HepG2 (cell line): ENCODE results near the gene RHBDL1. TPM values are rescaled to one million over a fixed set of nuclear protein-coding genes. Genes with fewer than 3 reads are reported as not detected.

Experiments used
- ATM ChIP-seq: fragments of 450-650 bp; IDR thresholded peaks from 2 replicates; pipeline ENCODE4 v1.7.1; 2017; ENCODE audit warnings: mild to moderate bottlenecking, borderline replicate concordance
- CAMTA2 ChIP-seq: sonication (generic); formaldehyde crosslinking; IDR thresholded peaks from 2 replicates; pipeline ENCODE4 v1.4.0; 2020; ENCODE audit warnings: mild to moderate bottlenecking, missing genetic modification reagents, borderline replicate concordance
- CBX1 ChIP-seq: IDR thresholded peaks from one replicate; pipeline ENCODE4 v1.6.1; 2016; ENCODE audit warnings: antibody characterized with exemption, low read depth
- FOXA1 ChIP-seq, 2 experiments: fragments of 450-650 bp in 1 of 2; sonication (generic) in 1 of 2; formaldehyde crosslinking in 1 of 2; IDR thresholded peaks; 2 replicates each; pipeline versions ENCODE4 v1.4.0 to v1.6.1; 2016 to 2020; ENCODE audit warnings: missing genetic modification reagents in 1 of 2
- ISL2 ChIP-seq: sonication (generic); formaldehyde crosslinking; IDR thresholded peaks from 2 replicates; pipeline ENCODE4 v1.5.0; 2020; ENCODE audit warnings: missing genetic modification reagents
- MAFG ChIP-seq: sonication (generic); formaldehyde crosslinking; IDR thresholded peaks from 2 replicates; pipeline ENCODE4 v1.5.1; 2020; ENCODE audit warnings: mild to moderate bottlenecking, missing genetic modification reagents
- NR3C1 ChIP-seq: sonication (generic); formaldehyde crosslinking; IDR thresholded peaks from 2 replicates; pipeline ENCODE4 v1.4.0; 2020; ENCODE audit warnings: missing genetic modification reagents
- POLR2A ChIP-seq, 2 experiments: IDR thresholded peaks; 2 replicates each; pipeline ENCODE4 v1.6.1; 2011; ENCODE audit warnings: low read depth in 2 of 2, low read length in 2 of 2, mild to moderate bottlenecking in 1 of 2, moderate library complexity in 1 of 2; ENCODE audit not compliant: insufficient read depth in 1 of 2
- ZBTB7A ChIP-seq: sonication (generic); formaldehyde crosslinking; IDR thresholded peaks from 2 replicates; pipeline ENCODE4 v1.8.0; 2022; ENCODE audit warnings: mild to moderate bottlenecking, missing genetic modification reagents
- ZBTB7B ChIP-seq: sonication (generic); formaldehyde crosslinking; IDR thresholded peaks from 2 replicates; pipeline ENCODE4 v1.4.0; 2020; ENCODE audit warnings: missing genetic modification reagents
- ZNF143 ChIP-seq: sonication (generic); formaldehyde crosslinking; IDR thresholded peaks from 2 replicates; pipeline ENCODE4 v1.4.0; 2020; ENCODE audit warnings: missing genetic modification reagents
- ZNF333 ChIP-seq: sonication (generic); formaldehyde crosslinking; IDR thresholded peaks from 2 replicates; pipeline ENCODE4 v1.4.0; 2020; ENCODE audit warnings: mild to moderate bottlenecking, missing genetic modification reagents, borderline replicate concordance
- ZNF446 ChIP-seq: sonication (generic); formaldehyde crosslinking; IDR thresholded peaks from 2 replicates; pipeline ENCODE4 v1.5.0; 2020; ENCODE audit warnings: mild to moderate bottlenecking, missing genetic modification reagents
- ZNF615 ChIP-seq: sonication (generic); formaldehyde crosslinking; IDR thresholded peaks from 2 replicates; pipeline ENCODE4 v1.5.0; 2020; ENCODE audit warnings: mild to moderate bottlenecking, missing genetic modification reagents, borderline replicate concordance
- ZNF773 ChIP-seq: sonication (generic); formaldehyde crosslinking; IDR thresholded peaks from 2 replicates; pipeline ENCODE4 v1.4.0; 2020; ENCODE audit warnings: missing genetic modification reagents, borderline replicate concordance
- polyA plus RNA-seq, 8 experiments: library from polyadenylated mRNA; depleted of rRNA in 3 of 8; stranded (reverse) in 7 of 8; unstranded in 1 of 8; fragments of >200 nt; fragmentation: Illumina TruSeq in 4 of 8; extraction: Trizol in 4 of 8; gene quantifications; 2 replicates each; pipeline versions ENCODE4 v1.2.1 to v1.2.3, GENCODE V29; 2011 to 2016; ENCODE audit warnings: low read depth in 4 of 8, missing spikeins in 1 of 8, mixed read lengths in 1 of 8; ENCODE audit not compliant: insufficient read depth in 1 of 8
- total RNA-seq, 5 experiments: library from RNA; depleted of rRNA; stranded (reverse); fragments of >200 nt; fragmentation: Illumina TruSeq; extraction: Trizol; gene quantifications; 2 replicates each; pipeline ENCODE4 v1.2.3, GENCODE V29; 2016; ENCODE audit warnings: low read depth in 1 of 5
- TF ChIP-seq, protein P1 (sequence below): sonication (generic); formaldehyde crosslinking; IDR thresholded peaks from 2 replicates; pipeline ENCODE4 v1.4.0; 2020; ENCODE audit warnings: mild to moderate bottlenecking, missing genetic modification reagents, borderline replicate concordance
- TF ChIP-seq, protein P2 (sequence below): sonication (generic); formaldehyde crosslinking; IDR thresholded peaks from 2 replicates; pipeline ENCODE4 v1.4.0; 2020; ENCODE audit warnings: missing genetic modification reagents, low read depth, mild to moderate bottlenecking, borderline replicate concordance
- TF ChIP-seq, protein P3 (sequence below): sonication (generic); formaldehyde crosslinking; IDR thresholded peaks from 2 replicates; pipeline ENCODE4 v1.8.1; 2023; ENCODE audit warnings: mild to moderate bottlenecking, moderate library complexity, missing genetic modification reagents
- TF ChIP-seq, protein P4 (sequence below): sonication (generic); formaldehyde crosslinking; IDR thresholded peaks from 2 replicates; pipeline ENCODE4 v1.4.0; 2020; ENCODE audit warnings: mild to moderate bottlenecking, missing genetic modification reagents
- TF ChIP-seq, protein P5 (sequence below): sonication (generic); formaldehyde crosslinking; IDR thresholded peaks from 2 replicates; pipeline ENCODE4 v1.4.0; 2020; ENCODE audit warnings: missing genetic modification reagents

The RHBDL1 gene
- total and polyA plus RNA-seq, 2 of the 13 experiments (the other 11 are each of a cell fraction or from before 2014, with no cell fraction given), result 1.8 to 3.8 TPM

DNA sequence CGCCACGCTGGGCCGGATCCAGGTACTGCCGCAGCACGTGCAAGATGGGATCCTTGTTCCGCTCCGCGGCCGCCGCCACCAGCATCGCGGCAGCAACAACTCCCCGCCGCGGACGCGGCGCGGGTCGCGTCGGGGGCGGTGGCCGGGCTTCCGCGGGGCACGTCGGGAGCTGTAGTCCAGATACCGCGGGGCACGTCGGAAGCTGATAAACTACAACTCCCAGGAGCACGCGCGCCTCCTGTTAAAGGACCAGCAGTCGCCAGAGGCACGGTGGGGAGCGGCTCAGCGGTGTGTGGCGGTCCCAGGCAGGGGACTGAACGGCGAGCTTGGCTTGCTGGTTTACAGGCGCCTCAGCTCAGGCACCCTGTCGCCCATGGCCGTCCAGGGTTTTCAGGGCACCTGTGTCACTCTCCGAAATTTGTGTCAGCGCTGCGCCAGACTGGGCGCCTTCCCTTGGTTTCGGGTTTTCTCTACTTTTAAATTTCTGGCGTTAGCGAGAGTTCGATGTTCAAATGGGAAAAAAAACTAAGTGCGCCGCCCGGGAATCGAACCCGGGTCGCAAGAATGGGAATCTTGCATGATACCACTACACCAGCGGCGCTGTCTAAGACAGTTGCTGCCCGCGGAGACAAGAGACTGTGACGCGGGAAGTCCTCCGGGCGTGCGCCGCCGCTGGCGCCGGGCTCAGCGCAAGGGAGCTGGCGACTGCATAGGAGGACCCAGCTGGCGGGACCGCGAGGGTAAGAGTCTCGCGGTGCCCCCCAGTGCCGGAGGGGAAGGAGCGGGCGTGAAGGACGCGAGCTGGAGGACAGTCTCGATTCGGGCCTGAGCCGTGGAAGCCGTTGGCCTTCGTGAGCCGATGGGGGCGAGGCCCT lies 39.0 kb upstream of the RHBDL1 start, which contains the start of gene METTL26 (continued):
- TF ChIP-seq NR3C1 (no peak), FOXA1 (IDR thresholded peaks at IDR 0.05) (no peak), FOXA1 (CRISPR knock-in tag; IDR thresholded peaks at IDR 0.05) (no peak), POLR2A (IDR thresholded peaks at IDR 0.05; ENCODE audit: insufficient read depth in 1 of 2, low read depth in 2 of 2, low read length in 2 of 2) (peak; percentile 72 to 95), ZNF333 (CRISPR knock-in tag) (peak; percentile 75; the same call in 1 of the 2 replicates), MAFG (CRISPR knock-in tag) (no peak), ZNF446 (CRISPR knock-in tag) (peak; percentile 86; the same call in 1 of the 2 replicates), ISL2 (CRISPR knock-in tag) (no peak), ZBTB7B (CRISPR knock-in tag) (no peak), ZBTB7A (peak; percentile 74; the same call in 1 of the 2 replicates), ZNF773 (CRISPR knock-in tag) (no peak), ATM (no peak), ZNF143 (CRISPR knock-in tag) (peak; percentile 99), CBX1 (peak; percentile 57), CAMTA2 (CRISPR knock-in tag) (0 out of 2 replicates have a peak, but pooled peaks have one; percentile 73), ZNF615 (CRISPR knock-in tag) (peak; percentile 89; the same call in 1 of the 2 replicates)
- TF ChIP-seq, protein P1, sequence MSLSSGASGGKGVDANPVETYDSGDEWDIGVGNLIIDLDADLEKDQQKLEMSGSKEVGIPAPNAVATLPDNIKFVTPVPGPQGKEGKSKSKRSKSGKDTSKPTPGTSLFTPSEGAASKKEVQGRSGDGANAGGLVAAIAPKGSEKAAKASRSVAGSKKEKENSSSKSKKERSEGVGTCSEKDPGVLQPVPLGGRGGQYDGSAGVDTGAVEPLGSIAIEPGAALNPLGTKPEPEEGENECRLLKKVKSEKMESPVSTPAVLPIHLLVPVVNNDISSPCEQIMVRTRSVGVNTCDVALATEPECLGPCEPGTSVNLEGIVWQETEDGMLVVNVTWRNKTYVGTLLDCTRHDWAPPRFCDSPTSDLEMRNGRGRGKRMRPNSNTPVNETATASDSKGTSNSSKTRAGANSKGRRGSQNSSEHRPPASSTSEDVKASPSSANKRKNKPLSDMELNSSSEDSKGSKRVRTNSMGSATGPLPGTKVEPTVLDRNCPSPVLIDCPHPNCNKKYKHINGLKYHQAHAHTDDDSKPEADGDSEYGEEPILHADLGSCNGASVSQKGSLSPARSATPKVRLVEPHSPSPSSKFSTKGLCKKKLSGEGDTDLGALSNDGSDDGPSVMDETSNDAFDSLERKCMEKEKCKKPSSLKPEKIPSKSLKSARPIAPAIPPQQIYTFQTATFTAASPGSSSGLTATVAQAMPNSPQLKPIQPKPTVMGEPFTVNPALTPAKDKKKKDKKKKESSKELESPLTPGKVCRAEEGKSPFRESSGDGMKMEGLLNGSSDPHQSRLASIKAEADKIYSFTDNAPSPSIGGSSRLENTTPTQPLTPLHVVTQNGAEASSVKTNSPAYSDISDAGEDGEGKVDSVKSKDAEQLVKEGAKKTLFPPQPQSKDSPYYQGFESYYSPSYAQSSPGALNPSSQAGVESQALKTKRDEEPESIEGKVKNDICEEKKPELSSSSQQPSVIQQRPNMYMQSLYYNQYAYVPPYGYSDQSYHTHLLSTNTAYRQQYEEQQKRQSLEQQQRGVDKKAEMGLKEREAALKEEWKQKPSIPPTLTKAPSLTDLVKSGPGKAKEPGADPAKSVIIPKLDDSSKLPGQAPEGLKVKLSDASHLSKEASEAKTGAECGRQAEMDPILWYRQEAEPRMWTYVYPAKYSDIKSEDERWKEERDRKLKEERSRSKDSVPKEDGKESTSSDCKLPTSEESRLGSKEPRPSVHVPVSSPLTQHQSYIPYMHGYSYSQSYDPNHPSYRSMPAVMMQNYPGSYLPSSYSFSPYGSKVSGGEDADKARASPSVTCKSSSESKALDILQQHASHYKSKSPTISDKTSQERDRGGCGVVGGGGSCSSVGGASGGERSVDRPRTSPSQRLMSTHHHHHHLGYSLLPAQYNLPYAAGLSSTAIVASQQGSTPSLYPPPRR (CRISPR knock-in tag), result no peak
- TF ChIP-seq, protein P2, sequence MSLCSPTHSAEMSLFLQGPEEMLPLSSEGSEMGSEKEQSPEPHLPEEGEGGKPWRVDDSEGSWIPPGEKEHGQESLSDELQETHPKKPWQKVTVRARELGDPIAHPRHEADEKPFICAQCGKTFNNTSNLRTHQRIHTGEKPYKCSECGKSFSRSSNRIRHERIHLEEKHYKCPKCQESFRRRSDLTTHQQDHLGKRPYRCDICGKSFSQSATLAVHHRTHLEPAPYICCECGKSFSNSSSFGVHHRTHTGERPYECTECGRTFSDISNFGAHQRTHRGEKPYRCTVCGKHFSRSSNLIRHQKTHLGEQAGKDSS, result no peak; the same call in 1 of the 2 replicates
- TF ChIP-seq, protein P3, sequence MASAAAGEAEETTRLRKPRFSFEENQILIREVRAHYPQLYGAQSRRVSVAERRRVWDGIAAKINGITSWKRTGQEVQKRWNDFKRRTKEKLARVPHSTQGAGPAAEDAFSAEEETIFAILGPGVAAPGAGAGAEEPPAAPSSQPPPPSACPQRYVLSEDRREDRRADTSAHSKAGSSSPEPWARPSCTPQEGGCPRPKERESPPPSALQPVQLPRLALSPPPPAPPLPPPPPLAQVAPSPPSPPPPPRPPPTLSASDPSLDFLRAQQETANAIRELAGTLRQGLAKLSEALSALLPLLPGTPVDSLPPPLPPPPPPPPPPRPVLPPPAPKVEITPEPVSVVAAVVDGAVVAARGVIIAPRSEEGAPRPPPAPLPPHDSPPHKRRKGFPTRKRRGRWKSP (CRISPR knock-in tag), result no peak; the same call in none of the 2 replicates
- TF ChIP-seq, protein P4, sequence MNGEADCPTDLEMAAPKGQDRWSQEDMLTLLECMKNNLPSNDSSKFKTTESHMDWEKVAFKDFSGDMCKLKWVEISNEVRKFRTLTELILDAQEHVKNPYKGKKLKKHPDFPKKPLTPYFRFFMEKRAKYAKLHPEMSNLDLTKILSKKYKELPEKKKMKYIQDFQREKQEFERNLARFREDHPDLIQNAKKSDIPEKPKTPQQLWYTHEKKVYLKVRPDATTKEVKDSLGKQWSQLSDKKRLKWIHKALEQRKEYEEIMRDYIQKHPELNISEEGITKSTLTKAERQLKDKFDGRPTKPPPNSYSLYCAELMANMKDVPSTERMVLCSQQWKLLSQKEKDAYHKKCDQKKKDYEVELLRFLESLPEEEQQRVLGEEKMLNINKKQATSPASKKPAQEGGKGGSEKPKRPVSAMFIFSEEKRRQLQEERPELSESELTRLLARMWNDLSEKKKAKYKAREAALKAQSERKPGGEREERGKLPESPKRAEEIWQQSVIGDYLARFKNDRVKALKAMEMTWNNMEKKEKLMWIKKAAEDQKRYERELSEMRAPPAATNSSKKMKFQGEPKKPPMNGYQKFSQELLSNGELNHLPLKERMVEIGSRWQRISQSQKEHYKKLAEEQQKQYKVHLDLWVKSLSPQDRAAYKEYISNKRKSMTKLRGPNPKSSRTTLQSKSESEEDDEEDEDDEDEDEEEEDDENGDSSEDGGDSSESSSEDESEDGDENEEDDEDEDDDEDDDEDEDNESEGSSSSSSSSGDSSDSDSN (CRISPR knock-in tag), result peak; percentile 65
- TF ChIP-seq, protein P5, sequence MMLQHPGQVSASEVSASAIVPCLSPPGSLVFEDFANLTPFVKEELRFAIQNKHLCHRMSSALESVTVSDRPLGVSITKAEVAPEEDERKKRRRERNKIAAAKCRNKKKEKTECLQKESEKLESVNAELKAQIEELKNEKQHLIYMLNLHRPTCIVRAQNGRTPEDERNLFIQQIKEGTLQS (CRISPR knock-in tag), result 0 out of 2 replicates have a peak, but pooled peaks have one; percentile 13
